HepG2 (cell line): Measurements from ENCODE around the gene TMEM232. TPM values are rescaled to one million over a fixed set of nuclear protein-coding genes. Genes with fewer than 3 reads are reported as not detected.
A peak's percentile ranks its signal among the peaks of the same experiment; 100 is the strongest.

Source experiments
- BHLHE40 ChIP-seq: IDR thresholded peaks from 2 replicates; pipeline ENCODE4 v1.6.1; 2011; ENCODE audit warnings: low read length, improper control_type of control experiment
- CBX1 ChIP-seq: IDR thresholded peaks from one replicate; pipeline ENCODE4 v1.6.1; 2016; ENCODE audit warnings: antibody characterized with exemption, low read depth
- CREM ChIP-seq, 2 experiments: sonication (generic) in 1 of 2; formaldehyde crosslinking in 1 of 2; IDR thresholded peaks; 2 replicates each; pipeline versions ENCODE4 v1.4.0 to v1.6.1; 2016 to 2020; ENCODE audit warnings: antibody characterized with exemption in 1 of 2, mild to moderate bottlenecking in 1 of 2, missing genetic modification reagents in 1 of 2
- ESRRA ChIP-seq: sonication (generic); formaldehyde crosslinking; IDR thresholded peaks from 2 replicates; pipeline ENCODE4 v1.5.1; 2020; ENCODE audit warnings: mild to moderate bottlenecking, low read depth, missing genetic modification reagents
- KDM2A ChIP-seq: sonication (generic); formaldehyde crosslinking; IDR thresholded peaks from 2 replicates; pipeline ENCODE4 v1.4.0; 2020; ENCODE audit warnings: low read depth, missing genetic modification reagents, borderline replicate concordance
- KLF13 ChIP-seq: sonication (generic); formaldehyde crosslinking; IDR thresholded peaks from 2 replicates; pipeline ENCODE4 v1.4.0; 2020; ENCODE audit warnings: mild to moderate bottlenecking, missing genetic modification reagents
- MIER3 ChIP-seq: IDR thresholded peaks from 2 replicates; pipeline ENCODE4 v1.6.1; 2016; ENCODE audit warnings: missing compliant biosample characterization, borderline replicate concordance
- MTF1 ChIP-seq: sonication (generic); formaldehyde crosslinking; IDR thresholded peaks from 2 replicates; pipeline ENCODE4 v1.5.0; 2020; ENCODE audit warnings: missing genetic modification reagents
- NCOA2 ChIP-seq: sonication (generic); formaldehyde crosslinking; IDR thresholded peaks from 2 replicates; pipeline ENCODE4 v1.8.0; 2022; ENCODE audit warnings: inconsistent platforms
- POLR2AphosphoS5 ChIP-seq: IDR thresholded peaks from 2 replicates; pipeline ENCODE4 v1.6.1; 2012; ENCODE audit warnings: low read depth, low read length
- ZFP82 ChIP-seq: sonication (generic); formaldehyde crosslinking; IDR thresholded peaks from 2 replicates; pipeline ENCODE4 v1.5.1; 2020; ENCODE audit warnings: mild to moderate bottlenecking, missing genetic modification reagents, borderline replicate concordance
- ZNF766 ChIP-seq: sonication (generic); formaldehyde crosslinking; IDR thresholded peaks from 2 replicates; pipeline ENCODE4 v1.5.0; 2020; ENCODE audit warnings: missing genetic modification reagents, borderline replicate concordance
- ZNF878 ChIP-seq: sonication (generic); formaldehyde crosslinking; IDR thresholded peaks from 2 replicates; pipeline ENCODE4 v1.8.1; 2023; ENCODE audit warnings: mild to moderate bottlenecking, missing genetic modification reagents, moderate library complexity
- polyA plus RNA-seq, 8 experiments: library from polyadenylated mRNA; depleted of rRNA in 3 of 8; stranded (reverse) in 7 of 8; unstranded in 1 of 8; fragments of >200 nt; fragmentation: Illumina TruSeq in 4 of 8; extraction: Trizol in 4 of 8; gene quantifications; 2 replicates each; pipeline versions ENCODE4 v1.2.1 to v1.2.3, GENCODE V29; 2011 to 2016; ENCODE audit warnings: low read depth in 4 of 8, missing spikeins in 1 of 8, mixed read lengths in 1 of 8; ENCODE audit not compliant: insufficient read depth in 1 of 8
- total RNA-seq, 5 experiments: library from RNA; depleted of rRNA; stranded (reverse); fragments of >200 nt; fragmentation: Illumina TruSeq; extraction: Trizol; gene quantifications; 2 replicates each; pipeline ENCODE4 v1.2.3, GENCODE V29; 2016; ENCODE audit warnings: low read depth in 1 of 5
- TF ChIP-seq, protein P1 (sequence below): sonication (generic); formaldehyde crosslinking; IDR thresholded peaks from 2 replicates; pipeline ENCODE4 v1.5.0; 2020; ENCODE audit warnings: missing genetic modification reagents
- TF ChIP-seq, protein P2 (sequence below): sonication (generic); formaldehyde crosslinking; IDR thresholded peaks from 2 replicates; pipeline ENCODE4 v1.4.0; 2020; ENCODE audit warnings: mild to moderate bottlenecking, low read depth, missing genetic modification reagents
- TF ChIP-seq, protein P3 (sequence below): sonication (generic); formaldehyde crosslinking; IDR thresholded peaks from 2 replicates; pipeline ENCODE4 v1.4.0; 2020; ENCODE audit warnings: mild to moderate bottlenecking, missing genetic modification reagents
- TF ChIP-seq, protein P4 (sequence below): sonication (generic); formaldehyde crosslinking; IDR thresholded peaks from 2 replicates; pipeline ENCODE4 v1.4.0; 2020; ENCODE audit warnings: missing genetic modification reagents

Gene TMEM232
- total and polyA plus RNA-seq, 2 of the 13 experiments (the other 11 are each of a cell fraction or from before 2014, with no cell fraction given): 0.29 to 0.71 TPM

DNA sequence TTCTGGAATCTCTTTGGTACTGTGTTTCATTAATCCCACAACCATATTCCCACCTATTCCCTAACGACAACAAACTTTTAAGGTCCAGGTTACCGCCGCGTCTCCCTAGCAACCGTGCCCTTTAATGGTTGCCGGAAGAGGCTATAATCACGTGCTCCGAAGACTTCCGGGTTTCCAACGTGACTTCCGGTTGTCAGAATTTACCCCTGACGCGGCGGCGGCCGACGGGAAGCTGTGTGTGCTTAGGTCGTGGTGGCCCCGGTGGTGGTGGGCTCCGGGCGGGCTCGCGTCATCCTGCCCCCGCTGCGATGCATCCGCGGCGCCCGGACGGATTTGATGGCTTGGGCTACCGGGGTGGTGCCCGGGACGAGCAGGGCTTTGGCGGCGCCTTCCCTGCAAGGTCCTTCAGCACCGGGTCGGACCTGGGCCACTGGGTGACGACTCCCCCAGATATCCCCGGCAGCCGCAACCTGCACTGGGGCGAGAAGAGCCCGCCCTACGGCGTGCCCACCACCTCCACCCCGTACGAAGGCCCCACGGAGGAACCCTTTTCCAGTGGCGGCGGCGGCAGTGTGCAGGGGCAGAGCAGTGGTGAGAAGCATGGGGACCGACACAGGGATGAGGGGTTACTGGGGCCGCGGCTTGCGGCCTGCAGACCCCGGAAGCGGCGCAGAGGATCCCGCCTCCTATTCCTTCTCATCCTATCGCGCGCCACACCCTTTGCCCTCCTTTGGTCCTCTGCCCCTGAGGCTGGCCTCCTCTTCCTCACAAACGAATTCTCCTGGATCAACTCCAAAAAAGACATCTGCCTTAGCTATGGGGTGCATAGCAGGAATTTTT is 12.6 kb upstream of the TMEM232 start, which contains the start of gene SLC25A46 (continued):
- TF ChIP-seq MIER3: peak; percentile 32; the same call in 1 of the 2 replicates
- TF ChIP-seq ZFP82 (CRISPR knock-in tag): peak; percentile 88
- TF ChIP-seq, protein P1, sequence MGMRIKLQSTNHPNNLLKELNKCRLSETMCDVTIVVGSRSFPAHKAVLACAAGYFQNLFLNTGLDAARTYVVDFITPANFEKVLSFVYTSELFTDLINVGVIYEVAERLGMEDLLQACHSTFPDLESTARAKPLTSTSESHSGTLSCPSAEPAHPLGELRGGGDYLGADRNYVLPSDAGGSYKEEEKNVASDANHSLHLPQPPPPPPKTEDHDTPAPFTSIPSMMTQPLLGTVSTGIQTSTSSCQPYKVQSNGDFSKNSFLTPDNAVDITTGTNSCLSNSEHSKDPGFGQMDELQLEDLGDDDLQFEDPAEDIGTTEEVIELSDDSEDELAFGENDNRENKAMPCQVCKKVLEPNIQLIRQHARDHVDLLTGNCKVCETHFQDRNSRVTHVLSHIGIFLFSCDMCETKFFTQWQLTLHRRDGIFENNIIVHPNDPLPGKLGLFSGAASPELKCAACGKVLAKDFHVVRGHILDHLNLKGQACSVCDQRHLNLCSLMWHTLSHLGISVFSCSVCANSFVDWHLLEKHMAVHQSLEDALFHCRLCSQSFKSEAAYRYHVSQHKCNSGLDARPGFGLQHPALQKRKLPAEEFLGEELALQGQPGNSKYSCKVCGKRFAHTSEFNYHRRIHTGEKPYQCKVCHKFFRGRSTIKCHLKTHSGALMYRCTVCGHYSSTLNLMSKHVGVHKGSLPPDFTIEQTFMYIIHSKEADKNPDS: 0 out of 2 replicates have a peak, but pooled peaks have one; percentile 66
- 0 out of 2 replicates have a peak, but pooled peaks have one; percentile 32 for TF ChIP-seq ESRRA (CRISPR knock-in tag)
- peak; percentile 56 for TF ChIP-seq CBX1
- peak; percentile 84 for TF ChIP-seq POLR2AphosphoS5
- no peak for TF ChIP-seq ZNF766 (CRISPR knock-in tag)
- no peak for TF ChIP-seq KLF13 (CRISPR knock-in tag)
- no peak for TF ChIP-seq MTF1 (CRISPR knock-in tag)
- no peak; the same call in 1 of the 2 replicates for TF ChIP-seq NCOA2
- peak; percentile 83; the same call in 1 of the 2 replicates for TF ChIP-seq KDM2A
- TF ChIP-seq, protein P2, sequence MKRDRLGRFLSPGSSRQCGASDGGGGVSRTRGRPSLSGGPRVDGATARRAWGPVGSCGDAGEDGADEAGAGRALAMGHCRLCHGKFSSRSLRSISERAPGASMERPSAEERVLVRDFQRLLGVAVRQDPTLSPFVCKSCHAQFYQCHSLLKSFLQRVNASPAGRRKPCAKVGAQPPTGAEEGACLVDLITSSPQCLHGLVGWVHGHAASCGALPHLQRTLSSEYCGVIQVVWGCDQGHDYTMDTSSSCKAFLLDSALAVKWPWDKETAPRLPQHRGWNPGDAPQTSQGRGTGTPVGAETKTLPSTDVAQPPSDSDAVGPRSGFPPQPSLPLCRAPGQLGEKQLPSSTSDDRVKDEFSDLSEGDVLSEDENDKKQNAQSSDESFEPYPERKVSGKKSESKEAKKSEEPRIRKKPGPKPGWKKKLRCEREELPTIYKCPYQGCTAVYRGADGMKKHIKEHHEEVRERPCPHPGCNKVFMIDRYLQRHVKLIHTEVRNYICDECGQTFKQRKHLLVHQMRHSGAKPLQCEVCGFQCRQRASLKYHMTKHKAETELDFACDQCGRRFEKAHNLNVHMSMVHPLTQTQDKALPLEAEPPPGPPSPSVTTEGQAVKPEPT (CRISPR knock-in tag): peak; percentile 67; the same call in 1 of the 2 replicates
- TF ChIP-seq ZNF878: peak; percentile 74; the same call in 1 of the 2 replicates
- peak; percentile 85 for TF ChIP-seq BHLHE40
- TF ChIP-seq, protein P3, sequence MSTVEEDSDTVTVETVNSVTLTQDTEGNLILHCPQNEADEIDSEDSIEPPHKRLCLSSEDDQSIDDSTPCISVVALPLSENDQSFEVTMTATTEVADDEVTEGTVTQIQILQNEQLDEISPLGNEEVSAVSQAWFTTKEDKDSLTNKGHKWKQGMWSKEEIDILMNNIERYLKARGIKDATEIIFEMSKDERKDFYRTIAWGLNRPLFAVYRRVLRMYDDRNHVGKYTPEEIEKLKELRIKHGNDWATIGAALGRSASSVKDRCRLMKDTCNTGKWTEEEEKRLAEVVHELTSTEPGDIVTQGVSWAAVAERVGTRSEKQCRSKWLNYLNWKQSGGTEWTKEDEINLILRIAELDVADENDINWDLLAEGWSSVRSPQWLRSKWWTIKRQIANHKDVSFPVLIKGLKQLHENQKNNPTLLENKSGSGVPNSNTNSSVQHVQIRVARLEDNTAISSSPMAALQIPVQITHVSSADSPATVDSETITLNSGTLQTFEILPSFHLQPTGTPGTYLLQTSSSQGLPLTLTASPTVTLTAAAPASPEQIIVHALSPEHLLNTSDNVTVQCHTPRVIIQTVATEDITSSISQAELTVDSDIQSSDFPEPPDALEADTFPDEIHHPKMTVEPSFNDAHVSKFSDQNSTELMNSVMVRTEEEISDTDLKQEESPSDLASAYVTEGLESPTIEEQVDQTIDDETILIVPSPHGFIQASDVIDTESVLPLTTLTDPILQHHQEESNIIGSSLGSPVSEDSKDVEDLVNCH (CRISPR knock-in tag): no peak
- TF ChIP-seq, protein P4, sequence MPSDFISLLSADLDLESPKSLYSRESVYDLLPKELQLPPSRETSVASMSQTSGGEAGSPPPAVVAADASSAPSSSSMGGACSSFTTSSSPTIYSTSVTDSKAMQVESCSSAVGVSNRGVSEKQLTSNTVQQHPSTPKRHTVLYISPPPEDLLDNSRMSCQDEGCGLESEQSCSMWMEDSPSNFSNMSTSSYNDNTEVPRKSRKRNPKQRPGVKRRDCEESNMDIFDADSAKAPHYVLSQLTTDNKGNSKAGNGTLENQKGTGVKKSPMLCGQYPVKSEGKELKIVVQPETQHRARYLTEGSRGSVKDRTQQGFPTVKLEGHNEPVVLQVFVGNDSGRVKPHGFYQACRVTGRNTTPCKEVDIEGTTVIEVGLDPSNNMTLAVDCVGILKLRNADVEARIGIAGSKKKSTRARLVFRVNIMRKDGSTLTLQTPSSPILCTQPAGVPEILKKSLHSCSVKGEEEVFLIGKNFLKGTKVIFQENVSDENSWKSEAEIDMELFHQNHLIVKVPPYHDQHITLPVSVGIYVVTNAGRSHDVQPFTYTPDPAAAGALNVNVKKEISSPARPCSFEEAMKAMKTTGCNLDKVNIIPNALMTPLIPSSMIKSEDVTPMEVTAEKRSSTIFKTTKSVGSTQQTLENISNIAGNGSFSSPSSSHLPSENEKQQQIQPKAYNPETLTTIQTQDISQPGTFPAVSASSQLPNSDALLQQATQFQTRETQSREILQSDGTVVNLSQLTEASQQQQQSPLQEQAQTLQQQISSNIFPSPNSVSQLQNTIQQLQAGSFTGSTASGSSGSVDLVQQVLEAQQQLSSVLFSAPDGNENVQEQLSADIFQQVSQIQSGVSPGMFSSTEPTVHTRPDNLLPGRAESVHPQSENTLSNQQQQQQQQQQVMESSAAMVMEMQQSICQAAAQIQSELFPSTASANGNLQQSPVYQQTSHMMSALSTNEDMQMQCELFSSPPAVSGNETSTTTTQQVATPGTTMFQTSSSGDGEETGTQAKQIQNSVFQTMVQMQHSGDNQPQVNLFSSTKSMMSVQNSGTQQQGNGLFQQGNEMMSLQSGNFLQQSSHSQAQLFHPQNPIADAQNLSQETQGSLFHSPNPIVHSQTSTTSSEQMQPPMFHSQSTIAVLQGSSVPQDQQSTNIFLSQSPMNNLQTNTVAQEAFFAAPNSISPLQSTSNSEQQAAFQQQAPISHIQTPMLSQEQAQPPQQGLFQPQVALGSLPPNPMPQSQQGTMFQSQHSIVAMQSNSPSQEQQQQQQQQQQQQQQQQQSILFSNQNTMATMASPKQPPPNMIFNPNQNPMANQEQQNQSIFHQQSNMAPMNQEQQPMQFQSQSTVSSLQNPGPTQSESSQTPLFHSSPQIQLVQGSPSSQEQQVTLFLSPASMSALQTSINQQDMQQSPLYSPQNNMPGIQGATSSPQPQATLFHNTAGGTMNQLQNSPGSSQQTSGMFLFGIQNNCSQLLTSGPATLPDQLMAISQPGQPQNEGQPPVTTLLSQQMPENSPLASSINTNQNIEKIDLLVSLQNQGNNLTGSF (CRISPR knock-in tag): peak; percentile 65
- peak; percentile 72 for TF ChIP-seq CREM (IDR thresholded peaks at IDR 0.05)
- peak; percentile 29; the same call in 1 of the 2 replicates for TF ChIP-seq CREM (CRISPR knock-in tag; IDR thresholded peaks at IDR 0.05)
